GM12891 (cell line): ENCODE data around the gene C16orf90.
A peak's percentile ranks its signal among the peaks of the same experiment; 100 is the strongest.
"Not testable (repeated sequence)": the region's sequence is repeated elsewhere in the genome, so short reads cannot be mapped to it uniquely, and the experiment has no call there.

Source experiments
- DNase-seq: peaks from one replicate; pipeline ENCODE4 v3.0.0; 2011; ENCODE audit warnings: low spot score; ENCODE audit not compliant: insufficient read length
- FAIRE-seq: peaks from 2 replicates; lab custom pipeline; 2011; peaks lifted over from hg19 to GRCh38; lab: Jason Lieb, UNC
- PAX5 ChIP-seq: IDR thresholded peaks from 2 replicates; pipeline ENCODE4 v1.6.1; 2011; ENCODE audit warnings: low read length, moderate library complexity, mild to moderate bottlenecking; ENCODE audit not compliant: insufficient read depth, severe bottlenecking
- POLR2A ChIP-seq: IDR thresholded peaks from 2 replicates; pipeline ENCODE4 v1.6.1; 2011; ENCODE audit warnings: low read depth, low read length, control low read depth
- POLR2AphosphoS5 ChIP-seq: IDR thresholded peaks from 2 replicates; pipeline ENCODE4 v1.6.1; 2011; ENCODE audit warnings: low read depth, low read length, control low read depth
- POU2F2 ChIP-seq: IDR thresholded peaks from 2 replicates; pipeline ENCODE4 v1.6.1; 2011; ENCODE audit warnings: low read depth, mild to moderate bottlenecking, control low read depth, low read length, moderate library complexity
- SPI1 ChIP-seq: IDR thresholded peaks from 2 replicates; pipeline ENCODE4 v1.6.1; 2011; ENCODE audit warnings: low read depth, low read length, control low read depth
- TAF1 ChIP-seq: IDR thresholded peaks from 2 replicates; pipeline ENCODE4 v1.6.1; 2011; ENCODE audit warnings: low read depth, low read length, control low read depth

C16orf90 gene

GRCh38 chr16:3514621-3515020 is 19.3 kb upstream of the C16orf90 start:
- no peak for DNase-seq
- TF ChIP-seq POLR2A (no peak), SPI1 (no peak), TAF1 (no peak), PAX5 (no peak), POLR2AphosphoS5 (no peak), POU2F2 (no peak)
- FAIRE-seq = no peak

- no peak for TF ChIP-seq PAX5
- TF ChIP-seq POU2F2 = no peak
- no peak for FAIRE-seq
- DNase-seq = no peak
These were observed 18.7 kb upstream of the C16orf90 start for GRCh38 chr16:3513892-3514583.

- TF ChIP-seq TAF1 (no peak), SPI1 (no peak), POU2F2 (no peak)
- FAIRE-seq = no peak
- no peak for DNase-seq
These were observed 16.2 kb upstream of the C16orf90 start for GRCh38 chr16:3511286-3512180.

GRCh38 chr16:3510416-3510815 is 15.1 kb upstream of the C16orf90 start:
- no peak for FAIRE-seq
- no peak for DNase-seq
- no peak for TF ChIP-seq POU2F2
- no peak for TF ChIP-seq POLR2A

GRCh38 chr16:3509470-3509928 is 14.2 kb upstream of the C16orf90 start:
- FAIRE-seq = peak; percentile 91

GRCh38 chr16:3508736-3509135 is 13.4 kb upstream of the C16orf90 start:
- TF ChIP-seq TAF1 (no peak), POLR2A (no peak)
- DNase-seq (no peak), FAIRE-seq (no peak)

More at GRCh38 chr16:3509470-3509928, 14.2 kb upstream of the C16orf90 start:
- peak; percentile 66 for DNase-seq
- no peak for TF ChIP-seq POLR2AphosphoS5
- no peak for TF ChIP-seq POLR2A
- TF ChIP-seq TAF1 = no peak
- no peak for TF ChIP-seq PAX5
- TF ChIP-seq POU2F2 = no peak
- TF ChIP-seq SPI1 = no peak

GRCh38 chr16:3503523-3503922 is 8.2 kb upstream of the C16orf90 start:
- no peak for DNase-seq
- FAIRE-seq = no peak
- TF ChIP-seq POU2F2 (no peak), POLR2AphosphoS5 (no peak), SPI1 (no peak), PAX5 (no peak), POLR2A (no peak), TAF1 (no peak)

GRCh38 chr16:3501783-3502400 is 6.6 kb upstream of the C16orf90 start:
- TF ChIP-seq POLR2A = no peak
- no peak for TF ChIP-seq PAX5
- TF ChIP-seq SPI1 = no peak
- TF ChIP-seq TAF1 = no peak
- no peak for TF ChIP-seq POU2F2
- TF ChIP-seq POLR2AphosphoS5 = no peak
- DNase-seq = no peak

GRCh38 chr16:3501412-3501761 is 6.1 kb upstream of the C16orf90 start:
- not testable (repeated sequence) for DNase-seq, FAIRE-seq

More at GRCh38 chr16:3501783-3502400, 6.6 kb upstream of the C16orf90 start:
- FAIRE-seq = no peak

GRCh38 chr16:3498988-3499387 is 3.7 kb upstream of the C16orf90 start:
- TF ChIP-seq SPI1 (no peak), POLR2AphosphoS5 (no peak), POLR2A (no peak)
- no peak for DNase-seq
- no peak for FAIRE-seq
